Fibroblast of pulmonary artery (primary cell): Measurements from ENCODE around the gene LY86.
A peak's percentile ranks its signal among the peaks of the same experiment; 100 is the strongest.

Experiments used
- DNase-seq: peaks from one replicate; pipeline ENCODE4 v3.0.0-alpha.2; 2010; ENCODE audit warnings: low read depth
- H3K4me3 ChIP-seq: replicated peaks from 2 replicates; pipeline ENCODE4 v1.5.1; 2011; ENCODE audit warnings: low read depth, mild to moderate bottlenecking, control low read depth, low read length, moderate library complexity
- CTCF ChIP-seq: IDR thresholded peaks from 2 replicates; pipeline ENCODE4 v1.5.1; 2011; ENCODE audit warnings: mild to moderate bottlenecking, control low read depth, low read length, inconsistent platforms; ENCODE audit errors: missing control alignments

Gene LY86

GRCh38 chr6:6690144-6690483, 101.6 kb downstream of the LY86 start:
- no peak overlapping the region for H3K4me3 ChIP-seq
- DNase-seq, result no peak
- no peak for TF ChIP-seq CTCF

GRCh38 chr6:6694368-6694780, 105.9 kb downstream of the LY86 start:
- H3K4me3 ChIP-seq, result no peak overlapping the region
- no peak for TF ChIP-seq CTCF
- no peak for DNase-seq

- TF ChIP-seq CTCF, result no peak
- DNase-seq, result no peak
Observed at GRCh38 chr6:6694825-6695624, 106.5 kb downstream of the LY86 start.

GRCh38 chr6:6695625-6696276, 107.2 kb downstream of the LY86 start:
- peak; percentile 42 for DNase-seq
- no peak overlapping the region for H3K4me3 ChIP-seq

More at GRCh38 chr6:6694825-6695624, 106.5 kb downstream of the LY86 start:
- no peak overlapping the region for H3K4me3 ChIP-seq

GRCh38 chr6:6696867-6697531, 108.5 kb downstream of the LY86 start:
- peak; percentile 81 for DNase-seq
- peak; percentile 86 for TF ChIP-seq CTCF
- no peak overlapping the region for H3K4me3 ChIP-seq

More at GRCh38 chr6:6695625-6696276, 107.2 kb downstream of the LY86 start:
- TF ChIP-seq CTCF, result no peak

GRCh38 chr6:6697620-6698019, 109.1 kb downstream of the LY86 start:
- DNase-seq, result no peak
- no peak for TF ChIP-seq CTCF
- H3K4me3 ChIP-seq, result no peak overlapping the region
